ENCODE data around the gene GRIK4.

DNA sequence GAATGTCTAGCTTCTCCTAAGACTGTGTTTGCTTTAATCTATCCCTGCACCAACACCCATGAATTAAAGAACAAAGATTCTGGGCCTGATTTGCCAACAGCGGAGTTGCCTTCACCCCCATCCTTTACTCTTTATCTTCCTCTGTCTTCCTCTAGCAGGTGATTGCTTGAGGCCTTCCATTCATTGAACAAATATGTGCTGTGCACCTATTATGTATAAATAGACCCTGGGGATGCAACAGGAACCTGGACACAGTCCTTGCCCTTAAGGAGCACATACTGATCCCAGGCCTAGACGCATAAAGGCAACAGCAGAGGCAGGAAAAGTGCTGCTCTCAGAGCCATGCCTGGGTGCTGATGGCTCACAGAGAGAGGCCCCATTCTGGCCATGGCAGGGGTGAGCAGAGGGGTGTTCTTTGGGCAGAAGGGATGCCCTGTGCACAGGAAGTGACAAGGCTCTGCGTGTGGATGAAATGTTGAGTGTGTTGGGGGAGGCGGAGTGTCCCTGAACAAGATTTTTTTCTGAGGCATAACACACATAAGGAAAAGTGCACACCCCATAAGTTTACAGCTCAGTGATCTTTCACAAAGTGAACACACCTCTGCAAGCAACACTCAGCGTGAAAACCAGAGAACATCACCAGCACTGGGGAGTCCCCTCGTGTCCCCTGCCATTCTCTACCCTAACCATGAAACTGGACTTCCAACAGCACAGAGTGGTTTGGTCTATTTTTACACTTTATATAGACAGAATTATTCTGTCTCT lies 145.9 kb downstream of the GRIK4 start:
- TF ChIP-seq, protein P1, sequence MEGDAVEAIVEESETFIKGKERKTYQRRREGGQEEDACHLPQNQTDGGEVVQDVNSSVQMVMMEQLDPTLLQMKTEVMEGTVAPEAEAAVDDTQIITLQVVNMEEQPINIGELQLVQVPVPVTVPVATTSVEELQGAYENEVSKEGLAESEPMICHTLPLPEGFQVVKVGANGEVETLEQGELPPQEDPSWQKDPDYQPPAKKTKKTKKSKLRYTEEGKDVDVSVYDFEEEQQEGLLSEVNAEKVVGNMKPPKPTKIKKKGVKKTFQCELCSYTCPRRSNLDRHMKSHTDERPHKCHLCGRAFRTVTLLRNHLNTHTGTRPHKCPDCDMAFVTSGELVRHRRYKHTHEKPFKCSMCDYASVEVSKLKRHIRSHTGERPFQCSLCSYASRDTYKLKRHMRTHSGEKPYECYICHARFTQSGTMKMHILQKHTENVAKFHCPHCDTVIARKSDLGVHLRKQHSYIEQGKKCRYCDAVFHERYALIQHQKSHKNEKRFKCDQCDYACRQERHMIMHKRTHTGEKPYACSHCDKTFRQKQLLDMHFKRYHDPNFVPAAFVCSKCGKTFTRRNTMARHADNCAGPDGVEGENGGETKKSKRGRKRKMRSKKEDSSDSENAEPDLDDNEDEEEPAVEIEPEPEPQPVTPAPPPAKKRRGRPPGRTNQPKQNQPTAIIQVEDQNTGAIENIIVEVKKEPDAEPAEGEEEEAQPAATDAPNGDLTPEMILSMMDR (conservative IDR thresholded peaks at IDR 0.05 in 1 of 2, IDR thresholded peaks at IDR 0.05 in 1 of 2; ENCODE audit: extremely low read depth in 1 of 2, insufficient read depth in 1 of 2, low read depth in 1 of 2, low read length in 2 of 2): no peak
- no peak for TF ChIP-seq EZH2 (IDR thresholded peaks at IDR 0.05; ENCODE audit: borderline replicate concordance, low read length)

Measured in mammary epithelial cell (primary cell).